Measurements from ENCODE around the gene POLE2. TPM values are rescaled to one million over a fixed set of nuclear protein-coding genes. Genes with fewer than 3 reads are reported as not detected.
"Not testable (repeated sequence)": the region's sequence is repeated elsewhere in the genome, so short reads cannot be mapped to it uniquely, and the experiment has no call there.

Gene POLE2
- total RNA-seq, 1 donor from 2014 or later, result 6.7 TPM

GRCh38 chr14:49720744-49721143, 32.7 kb upstream of the POLE2 start:
- Mint-ChIP-seq H3K27ac (ENCODE audit: unreplicated experiment) (no peak overlapping the region), H3K4me3 (ENCODE audit: unreplicated experiment) (no peak overlapping the region), H3K36me3 (ENCODE audit: low read depth, unreplicated experiment) (no peaks in the 10 kb centered on the region), H3K9me3 (ENCODE audit: unreplicated experiment) (no peaks in the 10 kb centered on the region), H3K4me1 (ENCODE audit: unreplicated experiment) (no peaks in the 10 kb centered on the region), H3K27me3 (ENCODE audit: unreplicated experiment) (no peaks in the 10 kb centered on the region)
- DNase-seq (ENCODE audit: low spot score), result no peak
- TF ChIP-seq, protein P1, sequence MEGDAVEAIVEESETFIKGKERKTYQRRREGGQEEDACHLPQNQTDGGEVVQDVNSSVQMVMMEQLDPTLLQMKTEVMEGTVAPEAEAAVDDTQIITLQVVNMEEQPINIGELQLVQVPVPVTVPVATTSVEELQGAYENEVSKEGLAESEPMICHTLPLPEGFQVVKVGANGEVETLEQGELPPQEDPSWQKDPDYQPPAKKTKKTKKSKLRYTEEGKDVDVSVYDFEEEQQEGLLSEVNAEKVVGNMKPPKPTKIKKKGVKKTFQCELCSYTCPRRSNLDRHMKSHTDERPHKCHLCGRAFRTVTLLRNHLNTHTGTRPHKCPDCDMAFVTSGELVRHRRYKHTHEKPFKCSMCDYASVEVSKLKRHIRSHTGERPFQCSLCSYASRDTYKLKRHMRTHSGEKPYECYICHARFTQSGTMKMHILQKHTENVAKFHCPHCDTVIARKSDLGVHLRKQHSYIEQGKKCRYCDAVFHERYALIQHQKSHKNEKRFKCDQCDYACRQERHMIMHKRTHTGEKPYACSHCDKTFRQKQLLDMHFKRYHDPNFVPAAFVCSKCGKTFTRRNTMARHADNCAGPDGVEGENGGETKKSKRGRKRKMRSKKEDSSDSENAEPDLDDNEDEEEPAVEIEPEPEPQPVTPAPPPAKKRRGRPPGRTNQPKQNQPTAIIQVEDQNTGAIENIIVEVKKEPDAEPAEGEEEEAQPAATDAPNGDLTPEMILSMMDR (IDR thresholded peaks at IDR 0.05; ENCODE audit: unreplicated experiment), result no peak

DNA sequence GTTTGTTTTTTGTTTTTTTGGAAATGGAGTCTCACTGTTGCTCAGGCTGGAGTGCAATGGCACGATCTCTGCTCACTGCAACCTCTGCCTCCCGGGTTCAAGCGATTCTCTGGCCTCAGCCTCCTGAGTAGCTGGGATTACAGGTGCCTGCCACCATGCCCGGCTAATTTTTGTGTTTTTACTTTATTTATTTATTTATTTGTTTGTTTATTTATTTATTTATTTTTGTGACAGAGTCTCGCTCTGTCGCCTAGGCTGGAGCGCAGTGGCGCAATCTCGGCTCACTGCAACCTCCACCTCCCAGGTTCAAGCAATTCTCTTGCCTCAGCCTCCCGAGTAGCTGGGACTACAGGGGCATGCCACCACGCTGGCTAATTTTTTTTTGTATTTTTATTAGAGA, 23.0 kb upstream of the POLE2 start:
- H3K27me3 Mint-ChIP-seq (ENCODE audit: unreplicated experiment); H3K4me1 Mint-ChIP-seq (ENCODE audit: unreplicated experiment); H3K27ac Mint-ChIP-seq (ENCODE audit: unreplicated experiment); H3K4me3 Mint-ChIP-seq (ENCODE audit: unreplicated experiment); H3K9me3 Mint-ChIP-seq (ENCODE audit: unreplicated experiment); DNase-seq (ENCODE audit: low spot score); H3K36me3 Mint-ChIP-seq (ENCODE audit: low read depth, unreplicated experiment): not testable (repeated sequence)

GRCh38 chr14:49704471-49704870, 16.5 kb upstream of the POLE2 start:
- H3K27me3 Mint-ChIP-seq (ENCODE audit: unreplicated experiment); H3K36me3 Mint-ChIP-seq (ENCODE audit: low read depth, unreplicated experiment); DNase-seq (ENCODE audit: low spot score); H3K4me3 Mint-ChIP-seq (ENCODE audit: unreplicated experiment); H3K27ac Mint-ChIP-seq (ENCODE audit: unreplicated experiment); H3K9me3 Mint-ChIP-seq (ENCODE audit: unreplicated experiment); H3K4me1 Mint-ChIP-seq (ENCODE audit: unreplicated experiment): not testable (repeated sequence)

- Mint-ChIP-seq H3K27me3 (ENCODE audit: unreplicated experiment) (peaks cover 2% of the 10 kb centered on the region), H3K36me3 (ENCODE audit: low read depth, unreplicated experiment) (no peaks in the 10 kb centered on the region), H3K9me3 (ENCODE audit: unreplicated experiment) (no peaks in the 10 kb centered on the region), H3K4me1 (ENCODE audit: unreplicated experiment) (no peaks in the 10 kb centered on the region), H3K27ac (ENCODE audit: unreplicated experiment) (no peak overlapping the region), H3K4me3 (ENCODE audit: unreplicated experiment) (no peak overlapping the region)
- no peak for DNase-seq (ENCODE audit: low spot score)
- TF ChIP-seq, protein P1 (IDR thresholded peaks at IDR 0.05; ENCODE audit: unreplicated experiment), result no peak
Observed at GRCh38 chr14:49703965-49704364, 16.0 kb upstream of the POLE2 start.

DNA sequence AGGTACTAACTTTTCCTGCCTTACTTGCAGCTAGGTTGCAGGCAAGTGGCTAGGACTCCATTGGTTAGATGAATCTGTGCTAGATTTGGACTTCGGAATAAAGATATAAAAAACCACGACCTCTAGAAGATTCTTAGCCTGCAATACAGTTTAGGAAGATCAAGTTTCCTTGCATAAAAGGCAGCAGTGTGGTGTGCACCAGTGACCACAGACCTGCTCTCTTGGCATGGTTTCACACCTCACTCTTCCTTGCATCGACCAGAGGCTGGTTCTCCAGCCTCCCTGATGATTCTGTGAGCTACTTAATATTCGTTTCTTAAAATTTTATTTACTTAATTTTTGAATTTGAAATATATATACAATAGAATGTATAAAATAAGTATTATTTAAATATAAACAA, 14.7 kb upstream of the POLE2 start:
- TF ChIP-seq, protein P1 (IDR thresholded peaks at IDR 0.05; ENCODE audit: unreplicated experiment), result no peak
- Mint-ChIP-seq H3K9me3 (ENCODE audit: unreplicated experiment) (no peaks in the 10 kb centered on the region), H3K4me1 (ENCODE audit: unreplicated experiment) (no peaks in the 10 kb centered on the region), H3K4me3 (ENCODE audit: unreplicated experiment) (no peak overlapping the region), H3K27me3 (ENCODE audit: unreplicated experiment) (peaks cover 2% of the 10 kb centered on the region), H3K27ac (ENCODE audit: unreplicated experiment) (no peak overlapping the region), H3K36me3 (ENCODE audit: low read depth, unreplicated experiment) (no peaks in the 10 kb centered on the region)
- DNase-seq (ENCODE audit: low spot score), result no peak

- H3K9me3 Mint-ChIP-seq (ENCODE audit: unreplicated experiment); H3K27me3 Mint-ChIP-seq (ENCODE audit: unreplicated experiment); DNase-seq (ENCODE audit: low spot score); H3K27ac Mint-ChIP-seq (ENCODE audit: unreplicated experiment); H3K36me3 Mint-ChIP-seq (ENCODE audit: low read depth, unreplicated experiment): not testable (repeated sequence)
- H3K4me1 Mint-ChIP-seq (ENCODE audit: unreplicated experiment), result peaks cover 17% of the 10 kb centered on the region
- H3K4me3 Mint-ChIP-seq (ENCODE audit: unreplicated experiment), result peak overlapping the region; percentile 90
Observed at GRCh38 chr14:49693735-49694124, 5.7 kb upstream of the POLE2 start.

All from endothelial cell (in vitro differentiated cells).